HepG2 (cell line): ENCODE data around the gene WNT7B.

Experiments
- CCAR2 ChIP-seq: fragments of 200-400 bp; formaldehyde crosslinking; optimal IDR thresholded peaks from 2 replicates; pipeline ENCODE3; 2018; ENCODE audit warnings: low read depth, mild to moderate bottlenecking, low read length, moderate library complexity
- KLF9 ChIP-seq: IDR thresholded peaks from 2 replicates; pipeline ENCODE4 v1.6.1; 2016; ENCODE audit warnings: low read depth
- POLR2A ChIP-seq, 2 experiments: IDR thresholded peaks; 2 replicates each; pipeline ENCODE4 v1.6.1; 2011; ENCODE audit warnings: low read depth in 2 of 2, low read length in 2 of 2, mild to moderate bottlenecking in 1 of 2, moderate library complexity in 1 of 2; ENCODE audit not compliant: insufficient read depth in 1 of 2
- SIN3A ChIP-seq: IDR thresholded peaks from 2 replicates; pipeline ENCODE4 v1.6.1; 2011; ENCODE audit warnings: low read depth, mild to moderate bottlenecking, control low read depth, low read length, borderline replicate concordance
- SMARCC2 ChIP-seq: fragments of 450-650 bp; IDR thresholded peaks from 2 replicates; pipeline ENCODE4 v1.6.1; 2017; ENCODE audit warnings: antibody characterized with exemption, mild to moderate bottlenecking
- SRF ChIP-seq: IDR thresholded peaks from 2 replicates; pipeline ENCODE4 v1.6.1; 2011; ENCODE audit warnings: mild to moderate bottlenecking, low read depth, low read length, moderate library complexity
- U2AF1 ChIP-seq: fragments of 200-400 bp; formaldehyde crosslinking; optimal IDR thresholded peaks from 2 replicates; pipeline ENCODE3; 2017; ENCODE audit warnings: mild to moderate bottlenecking, low read depth, low read length
- ZFP36 ChIP-seq: fragments of 150-350 bp; IDR thresholded peaks from 2 replicates; pipeline ENCODE4 v1.6.1; 2018; ENCODE audit warnings: borderline replicate concordance, low read length, low read depth; ENCODE audit not compliant: partially characterized antibody
- ZNF138 ChIP-seq: sonication (generic); formaldehyde crosslinking; IDR thresholded peaks from 2 replicates; pipeline ENCODE4 v1.5.0; 2020; ENCODE audit warnings: mild to moderate bottlenecking, low read depth, missing genetic modification reagents
- ZNF354B ChIP-seq: sonication (generic); formaldehyde crosslinking; IDR thresholded peaks from 2 replicates; pipeline ENCODE4 v1.8.0; 2022; ENCODE audit warnings: mild to moderate bottlenecking, missing genetic modification reagents
- ZNF451 ChIP-seq: sonication (generic); formaldehyde crosslinking; IDR thresholded peaks from 2 replicates; pipeline ENCODE4 v1.5.0; 2020; ENCODE audit warnings: mild to moderate bottlenecking, missing genetic modification reagents
- ZNF775 ChIP-seq: sonication (generic); formaldehyde crosslinking; IDR thresholded peaks from 2 replicates; pipeline ENCODE4 v1.4.0; 2020; ENCODE audit warnings: missing genetic modification reagents, mild to moderate bottlenecking, moderate library complexity, borderline replicate concordance
- ZNF792 ChIP-seq: IDR thresholded peaks from 2 replicates; pipeline ENCODE4 v1.6.1; 2016
- TF ChIP-seq, protein P1 (sequence below): sonication (generic); formaldehyde crosslinking; IDR thresholded peaks from 2 replicates; pipeline ENCODE4 v1.9.0; 2021; ENCODE audit warnings: missing genetic modification reagents, mild to moderate bottlenecking, borderline replicate concordance

- TF ChIP-seq U2AF1: no peak
- TF ChIP-seq ZNF792 (CRISPR knock-in tag): no peak
- TF ChIP-seq SIN3A: no peak
- no peak for TF ChIP-seq ZNF775 (CRISPR knock-in tag)
- no peak for TF ChIP-seq SRF
- no peak for TF ChIP-seq ZNF138 (CRISPR knock-in tag)
- TF ChIP-seq SMARCC2: no peak
- TF ChIP-seq, protein P1, sequence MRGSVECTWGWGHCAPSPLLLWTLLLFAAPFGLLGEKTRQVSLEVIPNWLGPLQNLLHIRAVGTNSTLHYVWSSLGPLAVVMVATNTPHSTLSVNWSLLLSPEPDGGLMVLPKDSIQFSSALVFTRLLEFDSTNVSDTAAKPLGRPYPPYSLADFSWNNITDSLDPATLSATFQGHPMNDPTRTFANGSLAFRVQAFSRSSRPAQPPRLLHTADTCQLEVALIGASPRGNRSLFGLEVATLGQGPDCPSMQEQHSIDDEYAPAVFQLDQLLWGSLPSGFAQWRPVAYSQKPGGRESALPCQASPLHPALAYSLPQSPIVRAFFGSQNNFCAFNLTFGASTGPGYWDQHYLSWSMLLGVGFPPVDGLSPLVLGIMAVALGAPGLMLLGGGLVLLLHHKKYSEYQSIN (CRISPR knock-in tag): no peak
- no peak for TF ChIP-seq ZNF354B (CRISPR knock-in tag)
- TF ChIP-seq CCAR2: no peak
- TF ChIP-seq ZFP36: no peak
- TF ChIP-seq ZNF451 (CRISPR knock-in tag): no peak
- no peak for TF ChIP-seq KLF9 (CRISPR knock-in tag)
- TF ChIP-seq POLR2A (IDR thresholded peaks at IDR 0.05; ENCODE audit: insufficient read depth in 1 of 2, low read depth in 2 of 2, low read length in 2 of 2): no peak
Observed at GRCh38 chr22:45994491-45995404, 17.8 kb upstream of the WNT7B start.
